GM12878 (cell line): ENCODE results near the gene MEIKIN. TPM values are rescaled to one million over a fixed set of nuclear protein-coding genes. Genes with fewer than 3 reads are reported as not detected.

Experiments used
- ATAC-seq: fragments of 200-7000 bp; cut with Tn5 transposase; 3 replicates; pipeline ENCODE4 v1.9.1; 2020; ENCODE audit warnings: mild to moderate bottlenecking, moderate library complexity
- BruUV-seq: library from RNA; stranded (reverse); fragments of 400-500 nt; replicated peaks from 2 replicates; lab custom pipeline; 2021; lab: Mats Ljungman, UMichigan
- CTCF ChIA-PET: fragments of 300-600 bp; sonication (Branson Sonifier 250); formaldehyde crosslinking; extraction: SDS; loops from one replicate; lab custom pipeline; 2021; ENCODE audit warnings: inconsistent platforms; lab: Yijun Ruan, JAX
- POLR2A ChIA-PET: fragments of 350-600 bp; formaldehyde crosslinking; extraction: SDS; loops from one replicate; lab custom pipeline; 2021; ENCODE audit warnings: inconsistent platforms; lab: Charles Lee
- RAD21 ChIA-PET: fragments of 300-600 bp; sonication (Branson Sonifier 250); formaldehyde crosslinking; loops from one replicate; lab custom pipeline; 2023; ENCODE audit warnings: antibody characterized with exemption; ENCODE audit not compliant: unreplicated experiment; lab: Charles Lee
- SMC1A ChIA-PET: fragments of 300-600 bp; sonication (Branson Sonifier 250); formaldehyde crosslinking; loops from one replicate; lab custom pipeline; 2023; ENCODE audit not compliant: unreplicated experiment, uncharacterized antibody; lab: Charles Lee
- DNase-seq: peaks from one replicate; pipeline ENCODE4 v3.0.0-alpha.2; 2011; ENCODE audit warnings: low read depth, low spot score
- FAIRE-seq: peaks from 3 replicates; lab custom pipeline; 2011; peaks lifted over from hg19 to GRCh38; lab: Jason Lieb, UNC
- H2AFZ ChIP-seq: 2 replicates; pipeline ENCODE4 v1.6.0; 2011; ENCODE audit warnings: low read depth, low read length, control low read depth; ENCODE audit not compliant: control insufficient read depth
- H3K27ac ChIP-seq: 2 replicates; pipeline ENCODE4 v1.5.1; 2011; ENCODE audit warnings: control low read depth; ENCODE audit not compliant: control insufficient read depth, insufficient read depth
- H3K27me3 ChIP-seq, 2 experiments: replicated peaks in 1 of 2; 2 replicates each; pipeline versions ENCODE4 v1.6.0 to v1.6.1; 2011; ENCODE audit warnings: low read length in 1 of 2; ENCODE audit not compliant: control insufficient read depth in 2 of 2, insufficient read depth in 2 of 2
- H3K36me3 ChIP-seq, 2 experiments: 2 replicates each; pipeline ENCODE4 v1.5.1; 2011; ENCODE audit warnings: low read length in 1 of 2; ENCODE audit not compliant: control insufficient read depth in 2 of 2, insufficient read depth in 2 of 2
- H3K4me1 ChIP-seq: 2 replicates; pipeline ENCODE4 v1.6.1; 2011; ENCODE audit warnings: mild to moderate bottlenecking, low read length, moderate library complexity, mixed read lengths; ENCODE audit not compliant: control insufficient read depth, insufficient read depth
- H3K4me2 ChIP-seq: 2 replicates; pipeline ENCODE4 v1.6.0; 2011; ENCODE audit warnings: control low read depth; ENCODE audit not compliant: control insufficient read depth, insufficient read depth
- H3K4me3 ChIP-seq: fragments of 200-600 bp; sonication (generic); 2 replicates; pipeline ENCODE4 v1.5.1; 2016
- H3K79me2 ChIP-seq: 2 replicates; pipeline ENCODE4 v1.6.0; 2011; ENCODE audit warnings: low read length; ENCODE audit not compliant: control insufficient read depth, insufficient read depth
- H3K9ac ChIP-seq: 2 replicates; pipeline ENCODE4 v1.8.0; 2011; ENCODE audit warnings: low read length, control low read depth, mixed read lengths; ENCODE audit not compliant: control insufficient read depth, insufficient read depth
- H3K9me3 ChIP-seq: replicated peaks from 3 replicates; pipeline ENCODE4 v1.5.1; 2011; ENCODE audit warnings: mild to moderate bottlenecking, low read length; ENCODE audit not compliant: control insufficient read depth, insufficient read depth
- H4K20me1 ChIP-seq: 2 replicates; pipeline ENCODE4 v1.6.0; 2011; ENCODE audit not compliant: control insufficient read depth, insufficient read depth
- BACH1 ChIP-seq: fragments of 450-650 bp; IDR thresholded peaks from 2 replicates; pipeline ENCODE4 v1.6.1; 2017; ENCODE audit warnings: mild to moderate bottlenecking, borderline replicate concordance
- CBFB ChIP-seq: IDR thresholded peaks from 2 replicates; pipeline ENCODE4 v1.6.1; 2016; ENCODE audit warnings: antibody characterized with exemption, low read depth
- CTCF ChIP-seq, 3 experiments: IDR thresholded peaks in 2 of 3; conservative IDR thresholded peaks in 1 of 3; 2 replicates each; pipeline ENCODE4 v1.5.1; 2011; ENCODE audit warnings: low read depth in 3 of 3, low read length in 3 of 3, mild to moderate bottlenecking in 3 of 3, control low read depth in 2 of 3, moderate library complexity in 2 of 3, inconsistent platforms in 1 of 3, mixed read lengths in 1 of 3; ENCODE audit not compliant: control insufficient read depth in 2 of 3, insufficient read depth in 1 of 3; ENCODE audit errors: extremely low read depth in 1 of 3
- FOS ChIP-seq: IDR thresholded peaks from 3 replicates; pipeline ENCODE4 v1.6.1; 2011; ENCODE audit warnings: borderline replicate concordance; ENCODE audit not compliant: insufficient read length; ENCODE audit errors: extremely low read depth
- HCFC1 ChIP-seq: fragments of 150-350 bp; IDR thresholded peaks from 2 replicates; pipeline ENCODE4 v1.6.1; 2014; ENCODE audit warnings: low read length
- HDAC6 ChIP-seq: fragments of 200-600 bp; sonication (generic); IDR thresholded peaks from one replicate; pipeline ENCODE4 v1.8.0; 2017; ENCODE audit warnings: antibody characterized with exemption; ENCODE audit not compliant: unreplicated experiment
- LARP7 ChIP-seq: fragments of 450-650 bp; IDR thresholded peaks from 2 replicates; pipeline ENCODE4 v1.6.1; 2017; ENCODE audit warnings: mild to moderate bottlenecking
- MTA2 ChIP-seq: fragments of 450-650 bp; IDR thresholded peaks from 2 replicates; pipeline ENCODE4 v1.6.1; 2016; ENCODE audit warnings: low read depth, mild to moderate bottlenecking, moderate library complexity
- NRF1 ChIP-seq: conservative IDR thresholded peaks from 2 replicates; pipeline ENCODE4 v1.6.1; 2011; ENCODE audit warnings: mild to moderate bottlenecking, low read depth, low read length, improper control_type of control experiment
- POLR2AphosphoS2 ChIP-seq: IDR thresholded peaks from 2 replicates; pipeline ENCODE4 v1.6.1; 2011; ENCODE audit warnings: low read depth, mild to moderate bottlenecking, low read length, improper control_type of control experiment, moderate library complexity
- SMC3 ChIP-seq: IDR thresholded peaks from 2 replicates; pipeline ENCODE4 v1.6.1; 2011; ENCODE audit warnings: low read length, improper control_type of control experiment, borderline replicate concordance
- ZBTB40 ChIP-seq: fragments of 450-650 bp; IDR thresholded peaks from 2 replicates; pipeline ENCODE4 v1.6.1; 2016; ENCODE audit warnings: mild to moderate bottlenecking, moderate library complexity, borderline replicate concordance
- WGBS: methylation state at CpG from one replicate; pipeline ENCODE4 v1.1.6; 2016; ENCODE audit warnings: low lambda C conversion rate; ENCODE audit not compliant: insufficient replicate concordance, insufficient coverage; ENCODE audit errors: missing lambda C conversion rate; 5-methylcytosine and 5-hydroxymethylcytosine counted together
- in situ Hi-C: fragments of 300-500 bp; cut with MboI; formaldehyde crosslinking; loops from 9 replicates; pipeline ENCODE4 v1.14.3; 2018; ENCODE audit warnings: mixed read lengths
- intact Hi-C: fragments of 100-400 bp; cut with micrococcal nuclease; formaldehyde crosslinking; loops from one replicate; pipeline ENCODE4 v1.14.2; 2022; ENCODE audit not compliant: unreplicated experiment
- polyA plus RNA-seq, 11 experiments: library from polyadenylated mRNA; depleted of rRNA in 4 of 11; unstranded in 6 of 11; stranded (reverse) in 5 of 11; fragments of >200 nt; fragmentation: Nextera tagmentation in 4 of 11; fragmentation: Illumina TruSeq in 1 of 11; extraction: Ambion mirVana in 4 of 11; extraction: Trizol in 1 of 11; gene quantifications; 1 replicate in 1 of 11; 2 replicates in 10 of 11; pipeline versions ENCODE4 v1.2.1 to v1.2.3, GENCODE V29; 2011 to 2016; ENCODE audit warnings: inconsistent platforms in 2 of 11, missing spikeins in 2 of 11, low read depth in 1 of 11
- total RNA-seq, 4 experiments: library from RNA; depleted of rRNA in 3 of 4; stranded (reverse); fragments of >200 nt in 3 of 4; fragmentation: Illumina TruSeq in 1 of 4; extraction: Trizol in 1 of 4; gene quantifications; 2 replicates each; pipeline versions ENCODE4 v1.2.1 to v1.2.3, GENCODE V29; 2013 to 2021

MEIKIN gene
- total and polyA plus RNA-seq, 10 of the 15 experiments (the other 5 are each of a cell fraction or from before 2014, with no cell fraction given) = not detected

GRCh38 chr5:131760793-131761192 lies 184.7 kb downstream of the MEIKIN start:
- ChIA-PET RAD21 (no interaction called here), CTCF (interaction anchor here (0.7 kb wide), 1 partner anchor 433 kb away, joined by 3 read pairs; no protein-coding TSS in a partner anchor), SMC1A (no interaction called here), POLR2A (no interaction called here)
- intact Hi-C loops = no loop called here
- no peak overlapping the region for H3K9ac ChIP-seq
- 0 out of 2 replicates have a peak, but pooled peaks cover 2% of the 10 kb centered on the region for H4K20me1 ChIP-seq
- no peak overlapping the region for H3K4me2 ChIP-seq
- H3K4me1 ChIP-seq = peaks cover 19% of the 10 kb centered on the region
- no peak for ATAC-seq
- WGBS = 100% methylated on average over 2 of the region's 2 CpGs
- FAIRE-seq = no peak
- in situ Hi-C loops = no loop called here
- H2AFZ ChIP-seq = no peak overlapping the region
- no TSS peak for BruUV-seq
- no peak for TF ChIP-seq POLR2AphosphoS2
- TF ChIP-seq HDAC6 = no peak
- TF ChIP-seq ZBTB40 = no peak
- TF ChIP-seq LARP7 = no peak
- TF ChIP-seq FOS = no peak
- TF ChIP-seq CTCF (IDR thresholded peaks at IDR 0.05 in 2 of 3, conservative IDR thresholded peaks at IDR 0.05 in 1 of 3; ENCODE audit: control insufficient read depth in 2 of 3, extremely low read depth in 1 of 3, insufficient read depth in 1 of 3, low read depth in 3 of 3, low read length in 3 of 3) = no peak
- TF ChIP-seq SMC3 = no peak
- no peak for TF ChIP-seq BACH1
- TF ChIP-seq HCFC1 = no peak
- TF ChIP-seq NRF1 = no peak
- no peak for TF ChIP-seq MTA2
- no peak for TF ChIP-seq CBFB
- DNase-seq = no peak
- H3K79me2 ChIP-seq = peaks cover 45% of the 10 kb centered on the region
- no peaks in the 10 kb centered on the region for H3K27me3 ChIP-seq
- H3K9me3 ChIP-seq = peaks cover 8% of the 10 kb centered on the region; the same call in 1 of the 3 replicates
- H3K36me3 ChIP-seq = peaks cover 0 to 2% of the 10 kb centered on the region in 2 experiments; a peak in 2 of 4 replicates
- no peak overlapping the region for H3K27ac ChIP-seq
- H3K4me3 ChIP-seq = no peak overlapping the region
